Stomach (tissue), 4 donors: ENCODE data around the gene RASA3.
"Not testable (repeated sequence)": the region's sequence is repeated elsewhere in the genome, so short reads cannot be mapped to it uniquely, and the experiment has no call there.

Experiments used
- CTCF ChIP-seq, 7 experiments: fragments of 450-650 bp in 4 of 7; fragments of 200-600 bp in 3 of 7; sonication (generic) in 3 of 7; IDR thresholded peaks; one replicate each; pipeline ENCODE4 v1.5.1; 2016 to 2019; ENCODE audit warnings: antibody characterized with exemption in 7 of 7, control low read depth in 2 of 7, mild to moderate bottlenecking in 1 of 7
- POLR2AphosphoS5 ChIP-seq, 3 donors: sonication (generic); formaldehyde crosslinking; IDR thresholded peaks; one replicate each; pipeline ENCODE4 v1.6.1; 2016; ENCODE audit warnings: antibody characterized with exemption in 3 of 3

GRCh38 chr13:114098689-114099056 lies 33.8 kb downstream of the RASA3 start:
- TF ChIP-seq CTCF, POLR2AphosphoS5 (IDR thresholded peaks at IDR 0.05): not testable (repeated sequence)
